NT2/D1 (cell line): ENCODE measurements around the gene CA5A.
"Not testable (repeated sequence)": the region's sequence is repeated elsewhere in the genome, so short reads cannot be mapped to it uniquely, and the experiment has no call there.

ENCODE experiments used
- DNase-seq: peaks from one replicate; pipeline ENCODE4 v3.0.0-alpha.2; 2011; ENCODE audit warnings: low read depth, low spot score
- H3K27me3 ChIP-seq: 2 replicates; pipeline ENCODE4 v1.6.0; 2011; ENCODE audit warnings: mild to moderate bottlenecking; ENCODE audit not compliant: insufficient read length, insufficient read depth
- H3K36me3 ChIP-seq: 2 replicates; pipeline ENCODE4 v1.6.1; 2011; ENCODE audit warnings: mild to moderate bottlenecking, low read length, mixed read lengths; ENCODE audit not compliant: insufficient read depth, insufficient read length
- H3K4me1 ChIP-seq: 2 replicates; pipeline ENCODE4 v1.5.1; 2011; ENCODE audit not compliant: insufficient read depth, insufficient read length
- H3K4me3 ChIP-seq: 2 replicates; pipeline ENCODE4 v1.5.1; 2011; ENCODE audit warnings: low read depth; ENCODE audit not compliant: insufficient read length
- H3K9ac ChIP-seq: 2 replicates; pipeline ENCODE4 v1.6.0; 2011; ENCODE audit warnings: low read depth; ENCODE audit not compliant: insufficient read length
- H3K9me3 ChIP-seq: 2 replicates; pipeline ENCODE4 v1.5.1; 2011; ENCODE audit warnings: mild to moderate bottlenecking, low read length; ENCODE audit not compliant: insufficient read depth
- SUZ12 ChIP-seq: IDR thresholded peaks from 2 replicates; pipeline ENCODE4 v1.6.1; 2011; ENCODE audit not compliant: insufficient read length, insufficient read depth; ENCODE audit errors: extremely low read depth
- YY1 ChIP-seq: IDR thresholded peaks from 2 replicates; pipeline ENCODE4 v1.6.1; 2011; ENCODE audit not compliant: insufficient read length, insufficient read depth
- ZNF274 ChIP-seq: IDR thresholded peaks from 2 replicates; pipeline ENCODE4 v1.6.1; 2011; ENCODE audit warnings: mild to moderate bottlenecking, low read depth, low read length

The CA5A gene

GRCh38 chr16:87914812-87915211, 21.5 kb downstream of the CA5A start:
- Histone ChIP-seq H3K9ac (no peak overlapping the region), H3K9me3 (no peaks in the 10 kb centered on the region), H3K36me3 (no peaks in the 10 kb centered on the region), H3K4me3 (no peak overlapping the region), H3K27me3 (peaks cover 3% of the 10 kb centered on the region), H3K4me1 (peaks cover 10% of the 10 kb centered on the region)
- TF ChIP-seq SUZ12, result no peak
- no peak for TF ChIP-seq ZNF274
- no peak for TF ChIP-seq YY1
- DNase-seq, result no peak

- not testable (repeated sequence) for H3K27me3 ChIP-seq, H3K4me1 ChIP-seq, H3K9me3 ChIP-seq, H3K9ac ChIP-seq, H3K36me3 ChIP-seq, H3K4me3 ChIP-seq, DNase-seq
Observed at GRCh38 chr16:87914021-87914725, 22.2 kb downstream of the CA5A start.

- H3K36me3 ChIP-seq, H3K9ac ChIP-seq, H3K9me3 ChIP-seq, H3K4me3 ChIP-seq, H3K4me1 ChIP-seq, DNase-seq: not testable (repeated sequence)
- H3K27me3 ChIP-seq, result peaks cover 20% of the 10 kb centered on the region
Observed at GRCh38 chr16:87912691-87913090, 23.6 kb downstream of the CA5A start.

- not testable (repeated sequence) for H3K36me3 ChIP-seq, DNase-seq, H3K9ac ChIP-seq, H3K9me3 ChIP-seq, H3K4me3 ChIP-seq, H3K4me1 ChIP-seq
- H3K27me3 ChIP-seq, result peaks cover 20% of the 10 kb centered on the region
Observed at GRCh38 chr16:87911106-87911763, 25.1 kb downstream of the CA5A start.

GRCh38 chr16:87909203-87909935, 27.0 kb downstream of the CA5A start:
- H3K27me3 ChIP-seq, result peaks cover 20% of the 10 kb centered on the region
- H3K36me3 ChIP-seq, H3K4me3 ChIP-seq, H3K9me3 ChIP-seq, H3K9ac ChIP-seq, H3K4me1 ChIP-seq: not testable (repeated sequence)
- peak; percentile 51 for DNase-seq

GRCh38 chr16:87908101-87908500, 28.2 kb downstream of the CA5A start:
- H3K4me3 ChIP-seq, H3K36me3 ChIP-seq, H3K9ac ChIP-seq, H3K4me1 ChIP-seq, DNase-seq, H3K9me3 ChIP-seq: not testable (repeated sequence)
- H3K27me3 ChIP-seq, result peaks cover 20% of the 10 kb centered on the region

GRCh38 chr16:87905521-87905920, 30.8 kb downstream of the CA5A start:
- not testable (repeated sequence) for H3K9ac ChIP-seq, H3K36me3 ChIP-seq, DNase-seq, H3K4me3 ChIP-seq, H3K9me3 ChIP-seq, H3K4me1 ChIP-seq
- H3K27me3 ChIP-seq, result peaks cover 20% of the 10 kb centered on the region

GRCh38 chr16:87904963-87905362, 31.4 kb downstream of the CA5A start:
- not testable (repeated sequence) for H3K36me3 ChIP-seq, H3K4me3 ChIP-seq, H3K9me3 ChIP-seq, DNase-seq, H3K4me1 ChIP-seq, H3K9ac ChIP-seq
- peaks cover 19% of the 10 kb centered on the region for H3K27me3 ChIP-seq

GRCh38 chr16:87900489-87900888, 35.8 kb downstream of the CA5A start:
- H3K36me3 ChIP-seq, H3K9ac ChIP-seq, H3K9me3 ChIP-seq, H3K4me3 ChIP-seq, DNase-seq, H3K27me3 ChIP-seq, H3K4me1 ChIP-seq: not testable (repeated sequence)
